Measurements from ENCODE around the gene CHD9NB. TPM values are rescaled to one million over a fixed set of nuclear protein-coding genes. Genes with fewer than 3 reads are reported as not detected.

Gene CHD9NB
- total and polyA plus RNA-seq, 2 of the 4 experiments (the other 2 are of a cell fraction): 0.94 to 1.1 TPM

- no peaks in the 10 kb centered on the region; the same call in 1 of the 2 replicates for H4K20me1 ChIP-seq (ENCODE audit: insufficient read depth, low read length)
- no CpG with 5 or more reads among the region's 13 CpGs for WGBS, 2 experiments (ENCODE audit: extremely low coverage in 2 of 2, insufficient read length in 1 of 2)
- no peak overlapping the region for H3K4me3 ChIP-seq (ENCODE audit: insufficient read depth, low read depth, low read length)
- H3K9me3 ChIP-seq (ENCODE audit: control insufficient read depth, insufficient read depth, low read length): no peaks in the 10 kb centered on the region
- peak overlapping the region; percentile 68 for H4K91ac ChIP-seq (ENCODE audit: insufficient read depth, low read depth, low read length)
- POLR2A ChIA-PET (ENCODE audit: unreplicated experiment): no interaction called here
- ATAC-seq (ENCODE audit: low read depth) (peak; percentile 87), DNase-seq (peak; percentile 98)
- peak overlapping the region; percentile 51 for H3K18ac ChIP-seq (ENCODE audit: low read depth, low read length)
- no peaks in the 10 kb centered on the region for H3K36me3 ChIP-seq (ENCODE audit: control insufficient read depth, insufficient read depth, low read length)
- intact Hi-C loops (cut with micrococcal nuclease): loop anchor here (2.0 kb wide), 2 partner anchors 36 to 40 kb away; partner anchors contain the start of gene CHD9
- in situ Hi-C loops (cut with MboI; ENCODE audit: low sequenced_read_pairs): no loop called here
- TF ChIP-seq USF2 (IDR thresholded peaks at IDR 0.05; ENCODE audit: low read depth, low read length): no peak
- TF ChIP-seq RCOR1 (IDR thresholded peaks at IDR 0.05; ENCODE audit: insufficient replicate concordance, low read length): peak; percentile 45
- TF ChIP-seq MAZ (IDR thresholded peaks at IDR 0.05; ENCODE audit: borderline replicate concordance, low read depth, low read length): peak; percentile 83; the same call in 1 of the 2 replicates
- TF ChIP-seq CEBPB (IDR thresholded peaks at IDR 0.05; ENCODE audit: low read depth, low read length): no peak
- no peak for TF ChIP-seq MAFK (IDR thresholded peaks at IDR 0.05; ENCODE audit: low read depth, low read length)
- peak; percentile 13; the same call in 1 of the 2 replicates for TF ChIP-seq FOS (IDR thresholded peaks at IDR 0.05; ENCODE audit: low read depth, low read length)
- TF ChIP-seq NFE2L2 (IDR thresholded peaks at IDR 0.05; ENCODE audit: low read depth, low read length): no peak
- no peak for TF ChIP-seq SMC3 (IDR thresholded peaks at IDR 0.05; ENCODE audit: low read depth, low read length)
- no peak for TF ChIP-seq ELK1 (IDR thresholded peaks at IDR 0.05; ENCODE audit: borderline replicate concordance, low read depth, low read length)
- TF ChIP-seq RAD21 (IDR thresholded peaks at IDR 0.05; ENCODE audit: low read length): no peak
- TF ChIP-seq MXI1 (IDR thresholded peaks at IDR 0.05; ENCODE audit: borderline replicate concordance, low read depth, low read length): peak; percentile 10; the same call in 1 of the 2 replicates
- no peak for TF ChIP-seq CTCF (conservative IDR thresholded peaks at IDR 0.05; ENCODE audit: low read depth, low read length)
- H3K27ac ChIP-seq (ENCODE audit: insufficient read depth, low read length): peak overlapping the region; percentile 81
- peak overlapping the region; percentile 96 for H3K23ac ChIP-seq (ENCODE audit: low read depth, low read length)
- H3K79me1 ChIP-seq (ENCODE audit: low read depth in 1 of 2, low read length in 2 of 2): peaks cover 15 to 71% of the 10 kb centered on the region in 2 experiments; a peak in 3 of 4 replicates
- peak overlapping the region; percentile 40 for H4K5ac ChIP-seq (ENCODE audit: low read depth, low read length)
- H3K9ac ChIP-seq (ENCODE audit: low read depth, low read length): peak overlapping the region; percentile 19; the same call in 1 of the 2 replicates
- H3K4me1 ChIP-seq (ENCODE audit: control insufficient read depth, insufficient read depth, low read length): peaks cover 18% of the 10 kb centered on the region
- no peaks in the 10 kb centered on the region for H3K27me3 ChIP-seq (ENCODE audit: control insufficient read depth, insufficient read depth, low read length)
- peak overlapping the region; percentile 86 for H2AFZ ChIP-seq (replicated peaks; ENCODE audit: low read length, poor library complexity)
- peak overlapping the region; percentile 19 to 87 for H4K8ac ChIP-seq (ENCODE audit: low read depth in 2 of 2, low read length in 2 of 2)
- H2BK5ac ChIP-seq (ENCODE audit: low read depth, low read length, poor library complexity, severe bottlenecking): peak overlapping the region; percentile 76
- peak overlapping the region; percentile 54 for H3K56ac ChIP-seq (ENCODE audit: extremely low read depth, insufficient read depth, low read length)
- CTCF ChIA-PET: no interaction called here
- peak overlapping the region; percentile 88 for H2AK5ac ChIP-seq (ENCODE audit: low read depth, low read length)
- H3K9me1 ChIP-seq (ENCODE audit: insufficient read depth, low read length): peaks cover 30% of the 10 kb centered on the region
- peak overlapping the region; percentile 87 for H3K14ac ChIP-seq (replicated peaks; ENCODE audit: low read depth, low read length)
- H2BK20ac ChIP-seq (ENCODE audit: low read depth, low read length): peak overlapping the region; percentile 92
- peak overlapping the region; percentile 90 for H3K4ac ChIP-seq (ENCODE audit: low read depth, low read length)
- dilution Hi-C loops (cut with HindIII; ENCODE audit: low sequenced_read_pairs, unreplicated experiment): no loop called here
- H2AK9ac ChIP-seq (replicated peaks; ENCODE audit: low read depth, low read length, poor library complexity): peak overlapping the region; percentile 96
- no TSS peak for BruUV-seq (replicated peaks)
- peak overlapping the region; percentile 52 for H3K4me2 ChIP-seq (ENCODE audit: low read depth, low read length)
- H2BK120ac ChIP-seq (ENCODE audit: low read depth, low read length): peak overlapping the region; percentile 81
- peak overlapping the region; percentile 81; the same call in 1 of the 3 replicates for H2BK15ac ChIP-seq (ENCODE audit: low read depth, low read length)
Observed at GRCh38 chr16:53090591-53091411, 38.1 kb upstream of the CHD9NB start.

Measured in IMR-90 (cell line).